GM21367 (cell line): ENCODE data around the gene PKD1L1.

Experiments used
- ATAC-seq: cut with Tn5 transposase; IDR thresholded peaks from one replicate; pipeline ENCODE4 v1.9.1; 2021; ENCODE audit not compliant: unreplicated experiment

PKD1L1 gene

DNA sequence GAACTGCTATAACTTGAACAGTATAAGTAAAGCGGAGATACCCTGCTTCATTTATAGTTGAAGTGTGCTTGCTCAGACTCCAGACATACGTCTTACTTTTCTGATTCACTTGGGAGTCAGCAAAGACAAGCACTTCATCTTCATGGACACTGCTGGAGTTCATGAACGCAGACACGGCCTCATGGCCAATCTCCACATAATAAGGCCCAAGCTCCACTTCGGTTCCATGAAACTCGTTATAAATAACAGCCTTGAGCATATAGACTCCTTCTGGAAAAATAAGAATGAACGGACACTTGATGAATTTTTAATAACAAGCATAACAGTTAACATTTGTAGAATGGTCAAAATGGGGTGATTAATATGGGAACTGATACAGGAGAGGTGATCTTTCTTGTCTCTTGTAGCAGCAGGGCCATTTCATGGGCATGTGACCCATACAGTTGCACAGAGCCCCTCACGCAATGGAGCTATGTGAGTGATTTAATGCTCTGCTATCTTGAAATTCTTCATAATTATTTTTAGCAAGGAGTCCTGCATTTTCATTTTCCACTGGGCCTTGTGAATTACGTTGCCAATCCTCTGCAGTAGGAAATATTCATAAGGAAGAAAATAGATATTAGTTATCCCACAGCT, 40.2 kb downstream of the PKD1L1 start:
- ATAC-seq, result no peak

DNA sequence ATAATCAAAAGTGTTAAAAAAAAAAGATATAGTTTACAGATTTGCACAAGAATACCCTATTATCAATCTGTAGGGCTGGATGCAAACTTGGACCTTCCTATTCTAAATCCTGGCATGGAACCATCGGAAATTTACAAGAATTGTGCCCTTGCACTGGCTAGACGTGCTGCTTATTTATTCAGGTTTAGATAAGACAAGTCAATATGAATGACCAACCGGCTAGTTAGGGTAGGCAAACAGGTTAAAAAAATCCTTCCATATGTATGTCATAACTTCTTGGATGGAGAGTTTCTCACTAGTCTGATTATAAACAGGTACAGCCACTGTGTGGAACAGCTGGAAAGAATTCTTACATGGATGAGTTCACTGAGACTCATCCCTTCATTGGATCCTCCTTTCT, 41.4 kb downstream of the PKD1L1 start:
- no peak for ATAC-seq

DNA sequence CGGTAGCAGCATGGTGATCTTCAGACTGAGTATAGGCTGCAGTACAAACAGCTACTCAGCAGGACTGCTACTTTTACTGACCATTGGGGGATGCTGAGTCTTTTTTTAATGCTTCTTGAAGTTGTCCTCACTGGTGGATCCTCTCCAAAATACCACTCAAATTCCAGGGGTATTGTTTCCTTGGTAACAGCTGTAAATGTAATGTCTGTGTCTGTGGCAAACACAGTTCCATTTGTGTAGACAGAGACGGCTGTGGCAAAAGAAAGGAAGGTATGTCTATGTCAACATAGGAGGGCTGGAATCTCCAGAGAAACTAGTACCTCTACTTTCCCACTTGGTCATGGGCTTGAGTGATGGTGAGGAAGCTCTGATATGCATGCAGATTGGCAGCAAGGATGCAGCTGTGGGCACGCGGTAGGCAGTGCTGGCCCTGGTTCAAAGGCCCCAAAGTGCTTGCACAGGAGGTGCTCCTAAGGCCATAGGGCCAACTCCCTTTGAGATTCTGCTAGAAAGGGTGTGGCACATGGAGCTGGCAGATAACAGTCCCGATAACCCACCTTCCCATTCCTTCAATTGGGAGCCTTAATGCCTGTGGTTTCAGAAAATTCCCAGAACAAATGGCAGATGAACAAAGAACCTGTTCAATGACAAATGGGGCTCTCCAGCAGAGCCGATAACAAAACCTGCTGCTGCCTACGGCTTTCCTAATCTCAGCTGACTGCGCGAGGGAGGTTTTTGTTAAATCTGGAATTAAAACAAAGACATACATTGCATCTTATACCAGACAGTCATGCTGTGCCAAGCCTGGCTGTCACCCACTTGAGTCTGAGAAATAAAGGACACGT, 43.0 kb downstream of the PKD1L1 start:
- no peak for ATAC-seq

DNA sequence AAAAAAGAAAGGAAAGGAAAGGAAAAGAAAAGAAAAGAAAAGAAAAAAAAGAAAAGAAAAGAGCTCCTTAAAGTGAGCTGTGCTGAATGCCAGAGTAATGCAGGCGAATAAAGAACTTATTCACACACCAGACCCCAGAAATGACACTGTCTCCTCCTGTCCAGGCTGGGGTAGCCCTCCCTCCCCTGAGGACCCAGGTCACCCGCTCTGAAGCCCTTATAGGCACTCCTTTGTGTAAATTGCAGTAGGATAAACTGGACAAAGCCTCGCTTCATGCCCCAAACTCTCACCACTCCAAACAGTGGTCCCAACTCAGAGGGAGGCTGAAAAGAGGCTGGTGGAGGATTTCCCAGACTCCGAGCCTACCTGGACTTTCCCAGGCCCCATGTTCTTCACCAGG, 46.3 kb downstream of the PKD1L1 start:
- ATAC-seq, result no peak

DNA sequence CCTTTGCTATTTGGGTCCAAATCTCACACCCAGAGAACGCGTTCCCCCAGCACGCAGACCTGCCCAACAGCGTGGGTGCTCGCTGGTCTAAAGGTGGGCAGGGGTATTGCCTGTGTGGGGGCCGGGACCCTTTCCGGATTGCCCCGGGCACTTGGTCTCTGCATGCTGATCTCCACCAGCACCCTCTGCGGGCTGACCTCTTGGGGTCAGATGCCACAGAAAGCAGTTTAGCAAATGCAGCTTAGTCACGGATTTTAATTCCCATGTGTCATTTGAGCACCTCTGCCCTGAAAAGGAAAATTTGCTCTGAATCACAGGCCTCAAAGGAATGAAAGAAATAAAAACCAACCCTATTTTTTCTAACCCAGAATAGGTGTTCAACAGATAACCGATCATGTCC, 46.7 kb downstream of the PKD1L1 start:
- ATAC-seq, result no peak

DNA sequence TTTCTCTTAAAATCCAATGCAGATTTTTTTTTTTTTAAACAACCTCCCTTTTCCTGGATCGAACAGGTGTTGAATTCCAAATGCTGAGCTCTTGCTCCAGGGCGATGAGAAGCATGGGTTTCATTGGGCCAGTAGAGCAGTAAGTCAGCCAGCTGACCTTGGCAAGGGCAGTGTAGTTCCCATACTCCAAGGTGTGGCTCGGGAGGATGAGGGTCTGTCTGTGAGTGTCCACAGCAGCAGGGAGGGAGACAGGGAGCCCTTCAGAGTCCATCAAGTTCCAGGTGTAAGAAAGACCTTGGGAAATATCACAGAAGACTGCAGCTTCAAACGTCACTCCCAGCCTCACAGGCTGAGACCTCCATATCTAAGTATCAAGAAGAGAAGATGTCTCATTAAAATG, 50.4 kb downstream of the PKD1L1 start:
- no peak for ATAC-seq

DNA sequence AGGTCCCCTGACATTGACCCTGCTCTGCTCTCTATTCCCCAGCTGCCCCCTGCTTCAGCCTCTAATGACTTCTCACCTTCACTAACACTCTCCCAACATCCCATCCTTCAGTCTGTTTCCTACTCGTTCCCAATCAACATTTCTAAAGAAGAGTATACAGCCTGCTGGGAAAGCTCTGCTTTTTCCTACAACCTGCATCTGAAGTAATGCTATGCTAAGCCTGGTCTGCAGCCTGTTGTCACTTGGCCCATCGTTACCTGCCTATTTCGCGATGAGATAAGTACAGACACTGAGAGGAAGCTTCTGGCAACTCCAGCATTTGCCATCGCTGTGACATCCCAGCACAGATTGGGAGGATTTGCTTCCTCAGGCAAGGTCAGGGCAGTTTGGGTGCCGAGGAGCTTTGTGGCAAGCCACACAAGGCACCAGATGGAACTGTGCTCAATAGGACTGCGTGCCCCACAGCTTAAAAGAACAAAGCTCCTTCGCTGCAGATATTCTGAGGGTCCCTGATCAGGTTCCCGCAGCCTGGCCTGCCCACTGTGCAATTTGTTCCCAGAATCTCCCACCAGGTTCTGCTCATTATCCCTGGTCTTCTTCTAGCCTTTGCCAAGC, 51.4 kb downstream of the PKD1L1 start:
- no peak for ATAC-seq

DNA sequence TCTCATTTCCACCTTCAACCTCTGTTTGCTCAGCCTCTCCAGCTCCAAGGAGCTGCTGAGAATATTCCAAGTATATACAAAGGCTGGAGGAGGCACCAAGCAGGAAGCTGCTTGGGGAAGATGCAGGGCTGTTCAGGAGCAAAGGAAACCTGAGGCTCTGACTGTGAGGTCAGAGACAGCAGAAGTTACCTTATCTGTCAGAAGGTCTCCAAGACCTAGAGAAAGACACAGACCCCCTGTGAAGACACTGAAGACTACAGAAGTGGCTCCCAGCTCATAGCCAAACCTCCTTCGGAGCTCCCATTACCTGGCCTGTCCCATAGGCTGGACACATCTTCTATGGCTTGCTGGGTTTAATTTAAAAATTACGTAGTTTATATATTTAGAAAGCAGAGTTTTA, 53.2 kb downstream of the PKD1L1 start:
- ATAC-seq, result no peak

DNA sequence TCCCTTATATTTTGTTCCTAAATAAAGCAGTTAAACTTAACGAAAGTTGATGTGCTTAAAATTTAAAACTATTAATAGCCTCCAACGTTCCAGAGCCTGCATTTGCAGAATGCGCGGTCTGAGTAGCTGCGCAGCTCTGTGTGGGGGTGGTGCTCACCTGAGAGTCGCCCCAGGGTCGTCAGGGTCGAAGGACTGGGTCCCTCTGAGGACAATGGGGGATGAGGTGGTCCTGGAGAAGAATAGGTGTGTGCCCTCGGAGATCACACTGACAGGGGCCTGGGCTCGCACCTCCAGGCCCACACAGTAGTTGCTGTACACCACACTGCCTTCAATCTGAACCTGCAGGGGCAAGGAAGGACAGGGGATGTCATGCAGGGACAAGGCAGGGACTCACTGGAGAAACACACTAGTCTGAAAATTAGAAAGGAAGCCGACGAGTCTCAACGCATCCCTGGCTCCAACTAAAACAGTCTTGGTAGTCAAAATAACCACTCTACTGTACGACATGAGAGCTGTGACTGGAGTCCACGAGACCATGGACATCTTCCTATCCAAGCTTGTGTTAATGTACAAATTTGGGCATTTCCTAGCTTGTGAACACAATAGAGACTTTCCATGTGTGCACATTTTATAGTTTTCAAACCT, 54.4 kb downstream of the PKD1L1 start:
- ATAC-seq, result no peak

DNA sequence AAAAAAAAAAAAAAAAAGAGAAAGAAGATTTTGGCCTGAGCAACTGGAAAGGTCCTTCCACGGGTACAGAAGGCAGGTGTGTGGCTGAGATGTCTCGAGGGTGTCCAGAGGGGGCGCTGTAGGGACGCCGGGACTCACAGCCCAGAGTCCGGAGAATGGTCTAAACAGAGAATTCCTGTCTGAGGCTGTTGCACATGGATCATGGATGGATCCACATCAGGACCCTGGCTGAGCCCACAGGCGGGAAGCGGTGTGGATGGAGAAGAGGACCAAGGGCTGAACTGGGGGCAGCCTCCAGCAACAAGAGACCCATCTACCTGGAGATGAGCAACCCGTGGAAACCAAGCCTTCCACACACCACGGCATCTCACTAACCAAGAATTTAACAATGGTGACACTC, 55.0 kb downstream of the PKD1L1 start:
- ATAC-seq, result no peak

DNA sequence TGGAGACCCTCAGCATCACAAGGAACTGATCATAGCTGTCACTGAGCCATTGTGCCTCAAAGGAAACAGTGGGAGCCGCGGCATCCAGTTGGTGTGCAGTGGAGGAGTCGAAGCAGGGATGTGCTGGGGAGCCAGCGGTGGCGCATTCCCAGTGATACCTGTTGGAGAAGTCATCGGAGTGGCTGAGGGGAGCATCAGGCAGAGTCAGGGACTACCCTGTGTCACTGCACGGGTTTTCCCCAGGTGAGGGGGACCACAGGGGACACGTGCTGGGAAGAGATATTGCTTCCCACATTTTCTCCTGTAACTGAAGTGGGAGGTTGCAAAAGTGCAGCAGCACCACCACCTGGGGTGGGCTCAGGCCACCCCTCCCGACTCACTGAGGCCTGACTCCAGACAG, 57.7 kb downstream of the PKD1L1 start:
- no peak for ATAC-seq

DNA sequence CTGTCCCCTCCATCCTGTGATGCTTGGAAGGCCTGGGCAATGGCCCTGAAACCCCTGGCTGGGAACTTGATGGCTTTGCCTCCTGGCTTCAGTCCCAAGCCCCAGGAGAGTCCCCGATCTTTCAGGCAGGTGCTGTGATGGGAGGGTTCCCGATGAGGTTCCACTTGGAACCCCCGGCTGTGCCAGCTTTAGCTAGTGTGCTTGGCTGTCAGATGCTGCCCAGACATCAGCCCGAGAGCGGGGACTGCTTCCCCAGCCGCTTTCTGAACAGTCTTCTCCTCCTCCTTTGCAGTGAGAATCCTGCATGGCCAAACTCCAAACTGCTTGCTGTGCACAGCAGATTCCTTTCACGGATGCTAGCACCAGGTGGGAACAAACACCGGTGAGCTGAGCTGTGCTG, 58.1 kb downstream of the PKD1L1 start:
- ATAC-seq, result no peak

DNA sequence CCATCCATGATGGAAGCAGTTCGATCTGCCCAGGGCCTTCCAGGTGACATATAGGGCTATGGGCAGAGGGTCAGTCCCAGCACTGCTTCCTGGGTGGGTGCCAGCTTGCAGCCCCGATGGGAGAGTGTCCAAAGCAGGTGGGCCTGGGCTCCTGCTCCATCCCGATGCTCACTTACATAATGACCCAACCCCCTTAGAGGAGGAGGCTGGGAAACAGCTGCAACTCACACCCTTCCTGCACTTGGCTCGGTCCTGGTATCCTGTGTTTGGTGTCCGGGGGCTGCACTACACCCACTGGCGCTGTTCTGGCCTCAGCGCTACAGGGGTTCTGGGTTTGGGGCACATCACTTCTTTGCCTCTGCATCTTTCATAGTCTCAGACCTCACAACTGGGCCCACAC, 58.5 kb downstream of the PKD1L1 start:
- no peak for ATAC-seq

DNA sequence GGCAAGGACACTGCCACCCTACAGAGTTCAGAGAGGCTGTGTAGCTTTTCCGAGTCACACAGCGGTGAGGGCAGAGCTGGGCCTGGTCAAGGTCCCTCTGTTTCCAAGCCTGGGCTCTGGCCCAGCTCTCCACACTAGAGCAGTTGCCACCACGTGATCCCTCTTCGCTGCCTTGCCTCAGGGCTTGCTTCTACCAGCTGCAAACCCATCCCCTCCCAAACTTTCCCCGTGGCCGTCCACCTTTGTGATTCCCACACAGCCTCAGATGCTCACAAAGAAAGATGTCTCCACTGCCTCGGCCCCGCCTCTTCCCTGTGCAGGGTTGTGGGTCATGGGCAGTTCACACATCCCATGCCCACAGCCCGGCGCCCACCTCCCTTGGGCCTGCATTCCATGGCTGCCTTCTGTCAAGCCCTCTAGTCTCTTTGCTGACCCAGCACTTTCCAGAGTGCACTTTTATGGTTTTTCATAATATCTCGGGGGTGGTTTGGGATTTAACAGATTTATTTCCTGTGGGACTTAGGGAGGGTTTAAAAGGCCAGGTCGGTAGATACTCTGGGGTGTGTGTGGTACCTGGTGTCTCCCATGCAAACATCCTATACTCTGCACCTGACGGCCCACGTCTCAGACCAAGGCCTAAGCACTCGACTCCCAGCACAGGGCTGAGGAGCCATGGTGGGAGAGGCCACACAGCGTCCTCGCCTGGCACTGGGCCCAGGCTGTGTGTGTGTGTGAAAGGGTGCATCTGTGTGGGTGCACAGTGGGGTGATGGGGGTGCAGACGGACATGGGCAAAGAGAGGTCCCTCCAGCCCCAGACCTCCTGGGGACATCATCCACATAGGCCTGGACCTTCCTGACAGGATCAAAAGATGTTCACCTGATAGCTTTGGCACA, 59.6 kb downstream of the PKD1L1 start:
- no peak for ATAC-seq

DNA sequence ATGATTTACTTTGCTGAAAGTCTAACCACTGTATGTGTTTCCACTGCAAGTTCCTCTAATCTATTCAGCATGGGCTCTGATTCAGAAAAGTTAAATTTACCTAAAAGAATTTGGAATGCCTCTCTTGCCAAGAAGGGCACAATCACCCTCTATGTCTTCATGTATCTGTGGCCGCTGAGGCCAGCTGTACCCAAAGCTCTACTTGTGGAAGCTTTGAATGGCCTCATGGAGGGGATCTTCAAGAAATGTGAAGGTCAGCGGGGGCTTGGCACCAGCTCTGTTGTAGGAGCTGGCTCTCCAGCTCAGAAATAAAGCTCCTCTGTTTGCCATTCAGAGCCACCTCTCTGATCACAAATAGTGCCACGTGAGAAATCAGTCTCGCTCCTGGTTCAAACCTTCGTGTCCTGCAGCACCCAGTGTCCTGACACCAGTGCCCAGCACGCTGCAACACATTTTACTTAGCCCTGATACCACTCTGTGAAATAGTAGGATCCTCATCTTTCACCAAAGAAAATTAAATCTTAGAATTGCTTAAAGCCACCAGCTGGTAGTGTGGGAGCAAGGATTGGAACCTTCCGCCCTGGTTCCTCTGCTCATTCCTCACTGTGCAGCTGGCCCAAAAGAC, 61.1 kb downstream of the PKD1L1 start:
- ATAC-seq, result no peak

DNA sequence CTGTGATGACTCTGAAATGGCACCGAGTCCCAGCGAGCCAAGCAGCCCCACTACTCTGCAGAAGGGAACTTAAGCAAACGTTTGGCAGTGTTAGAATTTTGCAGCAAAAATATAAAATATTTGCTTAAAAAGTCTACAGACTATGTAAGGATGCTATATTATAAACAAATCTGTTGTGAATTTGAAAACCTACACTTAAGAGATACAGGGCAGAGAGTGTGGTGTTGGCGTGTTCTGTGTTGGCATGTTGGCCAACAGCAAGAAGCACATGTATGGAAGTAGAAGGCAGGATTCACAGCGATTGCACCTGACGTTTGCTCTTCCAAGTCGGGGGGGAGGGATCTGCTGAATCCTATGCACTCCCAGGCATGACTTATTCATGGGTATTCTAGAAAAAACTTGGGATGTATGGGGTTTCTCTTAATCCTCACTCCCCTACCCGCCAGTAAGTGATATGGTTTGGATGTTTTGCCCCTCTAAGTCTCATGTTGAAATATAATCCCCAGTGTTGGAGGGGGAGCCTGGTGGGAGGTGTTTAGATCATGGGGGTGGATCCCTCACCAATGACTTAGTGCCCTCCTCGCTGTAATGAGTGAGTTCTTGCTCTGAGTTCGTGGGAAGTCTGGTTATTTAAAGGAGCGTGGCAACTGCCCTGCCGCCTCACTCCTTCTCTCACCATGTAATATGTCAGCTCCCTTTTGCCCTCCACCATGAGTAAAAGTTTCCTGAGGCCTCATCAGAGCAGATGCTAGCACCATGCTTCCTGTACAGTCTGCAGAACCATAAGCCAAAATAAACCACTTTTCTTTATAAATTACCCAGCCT, 62.1 kb downstream of the PKD1L1 start:
- ATAC-seq, result no peak

DNA sequence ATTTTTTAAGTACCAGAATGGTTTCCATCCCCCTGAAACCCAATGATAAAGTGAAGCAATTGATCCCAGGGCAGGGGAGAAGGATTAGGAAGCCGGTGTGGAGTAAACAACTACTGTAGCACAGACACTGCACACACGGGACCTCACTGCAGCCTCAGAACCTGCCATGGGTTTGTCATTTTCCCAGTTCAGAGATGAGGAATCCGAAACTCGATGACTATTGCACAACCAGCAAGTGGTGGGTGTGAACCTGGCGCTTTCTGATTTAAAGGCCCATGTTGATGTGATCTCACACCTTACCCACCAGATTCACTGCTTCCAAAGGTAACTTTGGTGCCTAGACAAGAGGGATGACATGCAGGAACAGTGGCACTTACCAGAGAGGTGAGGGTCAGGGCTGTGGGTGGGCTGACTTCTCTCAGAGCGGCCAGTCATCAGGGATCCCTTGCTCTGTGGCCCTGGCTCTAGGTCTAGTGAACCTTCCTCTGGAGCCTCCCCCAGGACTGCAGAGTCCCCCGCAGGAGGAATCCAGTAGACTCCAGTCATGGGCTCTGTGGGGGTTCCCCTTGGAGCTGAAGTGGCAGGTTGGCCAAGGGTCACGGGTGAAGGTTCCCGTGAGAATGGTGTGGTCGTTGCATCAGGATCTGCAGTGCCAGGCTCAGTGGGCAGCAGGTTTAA, 62.8 kb downstream of the PKD1L1 start:
- ATAC-seq, result no peak

DNA sequence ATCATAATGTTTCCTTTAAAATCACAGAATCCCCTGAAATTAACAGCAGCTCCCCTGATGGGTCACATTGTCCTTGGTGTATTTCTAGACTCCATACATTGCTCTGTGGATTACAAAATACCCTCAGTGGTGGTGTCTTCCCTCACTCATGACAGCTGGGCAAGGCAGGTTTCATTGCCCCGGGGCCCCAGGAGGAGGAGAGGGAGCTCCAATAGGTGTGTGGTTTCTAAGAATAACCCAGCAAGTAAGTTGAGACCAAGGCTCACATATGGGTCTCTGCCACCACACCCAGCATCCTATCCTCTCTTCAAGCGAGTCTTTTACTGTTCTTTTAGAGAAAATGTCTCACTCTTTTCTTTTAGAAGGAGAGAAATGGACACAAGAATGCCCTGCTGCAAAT, 63.6 kb downstream of the PKD1L1 start:
- ATAC-seq, result no peak

DNA sequence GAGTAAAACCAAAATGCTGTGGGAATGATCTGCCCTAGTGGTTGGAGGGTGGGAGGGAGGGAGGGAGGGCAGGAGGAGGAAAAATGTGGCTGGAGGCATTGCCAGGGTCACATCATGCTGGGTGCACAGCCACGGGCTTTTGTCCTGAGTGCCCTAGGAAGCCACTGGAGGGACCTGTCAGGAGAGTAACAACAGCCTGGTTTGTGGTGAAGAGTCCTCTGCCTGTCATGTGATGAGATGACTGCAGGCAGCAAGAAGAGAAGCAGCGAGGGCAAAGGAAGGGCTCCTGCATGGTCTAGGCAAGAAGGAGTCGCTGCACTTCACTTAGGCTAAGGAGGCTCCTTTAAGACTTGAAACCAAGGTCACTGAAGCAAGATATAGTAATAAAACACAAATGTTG, 65.6 kb downstream of the PKD1L1 start:
- no peak for ATAC-seq
